GM10248 (cell line): ENCODE data around the gene H2BK1.

Experiments used
- CTCF ChIA-PET: fragments of 300-600 bp; sonication (Branson Sonifier 250); formaldehyde crosslinking; extraction: SDS; loops from one replicate; lab custom pipeline; 2021; ENCODE audit warnings: antibody characterized with exemption; lab: Yijun Ruan, JAX
- POLR2A ChIA-PET: fragments of 350-650 bp; sonication (Branson Sonifier 250); formaldehyde crosslinking; extraction: SDS; loops from one replicate; lab custom pipeline; 2020; ENCODE audit warnings: antibody characterized with exemption; lab: Yijun Ruan, JAX
- DNase-seq: peaks from one replicate; pipeline ENCODE4 v3.0.0; 2012; ENCODE audit errors: extremely low spot score
- TF ChIP-seq, protein P1 (sequence below): IDR thresholded peaks from 2 replicates; pipeline ENCODE4 v1.5.1; 2012; ENCODE audit warnings: mild to moderate bottlenecking, low read depth; ENCODE audit errors: extremely low read depth, missing control alignments, control extremely low read depth

H2BK1 gene

DNA sequence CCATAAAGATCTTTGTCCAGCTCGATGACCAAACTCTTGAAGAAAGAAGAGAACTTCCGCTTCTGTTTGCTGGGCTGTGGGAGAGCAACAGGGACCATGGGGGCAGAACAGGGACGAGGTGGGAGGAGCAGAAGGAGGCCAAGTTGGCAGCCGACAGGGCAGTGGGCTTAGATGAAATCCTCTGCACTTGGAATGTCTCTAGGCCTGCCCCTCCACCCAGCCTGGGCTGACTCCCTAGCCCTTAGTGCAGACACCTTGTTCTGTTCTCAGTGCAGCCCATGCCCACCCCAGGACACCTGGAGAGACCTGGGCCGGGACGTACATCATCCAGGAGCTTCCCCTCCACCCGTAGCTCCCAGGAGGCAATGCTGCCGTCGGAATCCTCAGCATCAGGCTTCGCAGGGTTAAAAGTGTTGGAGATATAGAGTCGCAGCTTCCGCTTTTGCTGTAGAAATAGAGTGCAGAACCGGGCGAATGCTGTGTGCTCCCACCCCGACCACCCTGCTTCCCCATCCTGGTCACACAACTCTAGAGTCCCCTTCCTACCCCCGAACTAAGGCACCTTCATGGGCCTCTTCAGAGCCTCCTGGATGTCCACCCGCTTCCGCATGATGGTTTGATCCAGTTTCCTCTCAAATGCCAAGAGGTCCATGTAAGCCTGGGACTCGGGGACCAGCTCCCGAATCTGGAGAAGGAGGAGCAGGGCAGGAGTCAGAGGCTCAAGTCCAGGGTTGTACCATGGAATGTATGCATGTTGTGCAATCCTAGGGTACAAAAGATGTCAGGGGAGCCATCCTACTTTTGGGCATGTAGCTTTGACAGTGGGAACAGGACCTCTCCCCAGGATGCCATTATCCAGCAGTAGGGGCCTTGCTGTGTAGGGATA is 32.1 kb upstream of the H2BK1 start:
- no peak for DNase-seq
- POLR2A ChIA-PET: interaction anchor here (2.9 kb wide), 1 partner anchor 10 kb away, joined by 13 read pairs; the partner anchor contains the start of gene CHPF2
- TF ChIP-seq, protein P1, sequence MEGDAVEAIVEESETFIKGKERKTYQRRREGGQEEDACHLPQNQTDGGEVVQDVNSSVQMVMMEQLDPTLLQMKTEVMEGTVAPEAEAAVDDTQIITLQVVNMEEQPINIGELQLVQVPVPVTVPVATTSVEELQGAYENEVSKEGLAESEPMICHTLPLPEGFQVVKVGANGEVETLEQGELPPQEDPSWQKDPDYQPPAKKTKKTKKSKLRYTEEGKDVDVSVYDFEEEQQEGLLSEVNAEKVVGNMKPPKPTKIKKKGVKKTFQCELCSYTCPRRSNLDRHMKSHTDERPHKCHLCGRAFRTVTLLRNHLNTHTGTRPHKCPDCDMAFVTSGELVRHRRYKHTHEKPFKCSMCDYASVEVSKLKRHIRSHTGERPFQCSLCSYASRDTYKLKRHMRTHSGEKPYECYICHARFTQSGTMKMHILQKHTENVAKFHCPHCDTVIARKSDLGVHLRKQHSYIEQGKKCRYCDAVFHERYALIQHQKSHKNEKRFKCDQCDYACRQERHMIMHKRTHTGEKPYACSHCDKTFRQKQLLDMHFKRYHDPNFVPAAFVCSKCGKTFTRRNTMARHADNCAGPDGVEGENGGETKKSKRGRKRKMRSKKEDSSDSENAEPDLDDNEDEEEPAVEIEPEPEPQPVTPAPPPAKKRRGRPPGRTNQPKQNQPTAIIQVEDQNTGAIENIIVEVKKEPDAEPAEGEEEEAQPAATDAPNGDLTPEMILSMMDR: no peak
- CTCF ChIA-PET: interaction anchor here (0.9 to 6.6 kb wide), 12 partner anchors 8 to 132 kb away, joined by 3 to 78 read pairs (median 8); partner anchors contain the start of genes ABCF2, CHPF2 and GBX1

DNA sequence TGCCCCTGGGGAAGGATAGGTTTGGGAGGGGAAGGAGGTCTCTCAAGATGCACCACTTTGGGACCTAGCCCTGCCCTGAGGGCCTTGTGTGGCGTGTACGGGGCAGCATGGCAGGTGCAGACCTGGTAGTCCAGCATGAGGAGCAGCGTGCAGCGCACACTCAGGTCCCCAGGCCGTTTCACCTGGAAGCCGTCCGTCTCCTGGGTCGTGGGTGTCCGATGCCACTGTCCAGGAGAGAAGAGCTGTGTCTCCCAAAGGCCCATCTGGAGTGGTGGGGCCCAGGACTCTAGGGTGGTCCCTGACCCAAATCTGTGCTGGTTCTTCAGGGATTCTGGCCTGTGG is 31.4 kb upstream of the H2BK1 start:
- CTCF ChIA-PET: interaction anchor here (1.1 to 3.8 kb wide), 6 partner anchors 16 to 131 kb away, joined by 3 to 47 read pairs (median 12); partner anchors contain the start of gene ABCF2
- TF ChIP-seq, protein P1: no peak
- DNase-seq: no peak
- POLR2A ChIA-PET: interaction anchor here (2.9 kb wide), 1 partner anchor 9 kb away, joined by 13 read pairs; the partner anchor contains the start of gene CHPF2

DNA sequence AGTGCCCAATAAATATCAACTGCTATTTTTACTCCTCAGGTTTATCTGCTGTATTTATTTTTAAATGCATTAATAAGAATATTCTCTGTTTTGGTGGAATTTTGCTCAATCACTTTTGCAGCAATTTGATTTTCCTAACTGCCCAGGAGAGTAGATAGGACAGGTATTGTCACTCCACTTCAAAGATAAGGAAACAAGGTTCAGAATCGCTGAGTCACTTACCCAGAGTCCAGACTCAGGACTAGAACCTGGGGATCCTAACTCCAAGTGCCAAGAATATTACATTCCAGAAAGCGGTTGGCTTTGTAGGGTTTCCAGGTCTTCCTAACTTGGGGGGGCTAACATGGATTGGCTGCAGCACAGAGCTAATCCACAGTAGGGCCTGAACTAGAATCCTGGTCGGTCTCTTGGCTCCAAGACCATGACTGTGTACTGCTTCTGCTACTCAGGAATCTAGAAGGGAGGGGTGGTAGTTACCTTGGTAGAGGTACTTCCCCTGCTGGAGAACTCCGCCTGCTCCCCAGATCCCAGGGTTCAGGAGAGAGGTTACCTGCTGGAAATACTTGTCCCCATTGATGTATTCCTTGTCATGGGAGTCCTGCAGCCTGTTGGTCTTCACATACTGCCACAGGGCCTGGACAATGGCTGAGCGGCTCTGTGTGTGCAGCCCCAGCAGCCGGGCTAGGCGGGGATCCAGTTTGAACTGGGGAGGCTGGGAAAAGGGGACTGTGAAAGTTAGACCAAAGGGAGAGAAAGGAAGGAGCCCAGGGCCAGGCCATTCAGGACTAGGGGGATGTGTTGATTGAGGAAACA is 30.9 kb upstream of the H2BK1 start:
- CTCF ChIA-PET: interaction anchor here (1.3 to 3.8 kb wide), 4 partner anchors 14 to 122 kb away, joined by 3 to 28 read pairs (median 12); partner anchors contain the start of gene ABCF2
- POLR2A ChIA-PET: interaction anchor here (2.9 kb wide), 1 partner anchor 8 kb away, joined by 13 read pairs; the partner anchor contains the start of gene CHPF2
- no peak for DNase-seq
- TF ChIP-seq, protein P1: no peak

DNA sequence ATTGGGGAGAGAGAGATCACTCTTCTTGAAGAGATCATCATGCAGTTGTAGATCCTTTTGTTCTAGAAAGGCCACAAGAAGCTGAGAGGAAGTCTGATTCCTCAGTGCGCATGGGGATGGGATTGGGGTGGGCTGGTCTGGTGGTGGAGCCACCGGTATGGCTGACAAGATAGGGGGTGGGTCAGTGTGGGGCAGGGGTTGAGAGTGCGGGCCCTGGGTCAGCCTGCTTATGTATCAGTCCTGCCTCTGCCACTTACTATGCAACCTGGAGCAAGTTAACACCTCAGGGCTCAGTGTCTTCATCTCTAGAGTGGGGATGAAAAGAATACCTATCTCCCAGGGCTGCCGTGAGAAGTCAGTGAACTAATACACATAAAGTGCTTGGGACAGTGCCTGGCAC is 30.2 kb upstream of the H2BK1 start:
- CTCF ChIA-PET: interaction anchor here (1.3 kb wide), 1 partner anchor 14 kb away, joined by 3 read pairs; the partner anchor contains the start of gene ABCF2
- TF ChIP-seq, protein P1: no peak
- POLR2A ChIA-PET: interaction anchor here (0.6 kb wide), 1 partner anchor 490 kb away, joined by 5 read pairs; no protein-coding TSS in a partner anchor
- no peak for DNase-seq

DNA sequence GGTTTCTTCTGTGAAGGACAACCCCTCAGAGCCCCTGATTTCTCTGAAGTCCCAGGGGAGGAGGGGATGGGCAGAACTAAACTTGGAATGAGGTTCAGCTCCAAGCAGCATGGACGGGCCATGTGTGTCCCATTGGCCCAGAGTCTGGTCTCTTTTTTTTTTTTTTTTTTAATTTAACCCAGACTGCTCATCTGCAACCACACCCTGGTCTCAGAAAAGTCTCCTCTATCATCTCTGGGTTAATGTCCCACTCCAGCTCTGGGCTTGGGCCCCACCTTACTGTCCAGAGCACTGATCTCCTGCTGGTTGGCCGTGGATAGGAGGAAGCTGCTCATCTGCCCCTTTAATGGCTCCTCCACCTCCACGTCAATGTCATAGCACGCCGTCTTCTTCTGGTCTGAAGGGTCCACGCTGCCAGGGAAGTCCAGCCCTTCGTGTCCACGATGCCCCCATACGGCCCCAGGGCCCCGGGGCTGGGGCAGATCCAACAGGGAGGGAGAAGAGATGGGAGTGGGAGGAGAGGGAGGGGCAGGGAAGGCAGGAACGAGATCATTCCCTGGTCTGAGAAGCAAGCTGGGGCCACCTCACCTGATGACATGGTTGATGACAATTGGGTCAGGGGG is 29.7 kb upstream of the H2BK1 start:
- TF ChIP-seq, protein P1: no peak
- DNase-seq: no peak
- POLR2A ChIA-PET: interaction anchor here (0.5 to 0.6 kb wide), 3 partner anchors 102 to 489 kb away, joined by 3 to 6 read pairs (median 5); partner anchors contain the start of gene NUB1
- CTCF ChIA-PET: interaction anchor here (1.3 kb wide), 1 partner anchor 13 kb away, joined by 3 read pairs; the partner anchor contains the start of gene ABCF2
